ENCODE results near the gene ARL5C. TPM values are rescaled to one million over a fixed set of nuclear protein-coding genes. Genes with fewer than 3 reads are reported as not detected.
A peak's percentile ranks its signal among the peaks of the same experiment; 100 is the strongest.

ARL5C gene
- total RNA-seq, 1 experiment from 2014 or later, result not detected

- DNase-seq, result no peak
- TF ChIP-seq CTCF (IDR thresholded peaks at IDR 0.05; ENCODE audit: unreplicated experiment), result peak; percentile 6
- peaks cover 12% of the 10 kb centered on the region for H3K4me1 Mint-ChIP-seq (ENCODE audit: low read depth, unreplicated experiment)
- CTCF ChIA-PET, result interaction anchor here (0.6 to 7.2 kb wide), 8 partner anchors 8 to 1501 kb away, joined by 3 to 148 read pairs (median 3); no protein-coding TSS in a partner anchor
- no peak overlapping the region for H3K27ac Mint-ChIP-seq (ENCODE audit: unreplicated experiment)
- BruUV-seq (replicated peaks), result no TSS peak
- intact Hi-C loops (cut with micrococcal nuclease; ENCODE audit: unreplicated experiment), result no loop called here
- peaks cover 84% of the 10 kb centered on the region for H3K27me3 Mint-ChIP-seq (ENCODE audit: unreplicated experiment)
- no peaks in the 10 kb centered on the region for H3K9me3 Mint-ChIP-seq (ENCODE audit: low read depth, unreplicated experiment)
- peaks cover 6% of the 10 kb centered on the region for H3K36me3 Mint-ChIP-seq (ENCODE audit: insufficient read depth, unreplicated experiment)
- no peak overlapping the region for H3K4me3 Mint-ChIP-seq (ENCODE audit: low read depth, unreplicated experiment)
Observed at GRCh38 chr17:39161962-39162361, 4.0 kb downstream of the ARL5C start.

- Mint-ChIP-seq H3K27ac (ENCODE audit: unreplicated experiment) (no peak overlapping the region), H3K27me3 (ENCODE audit: unreplicated experiment) (peaks cover 86% of the 10 kb centered on the region), H3K4me3 (ENCODE audit: low read depth, unreplicated experiment) (no peak overlapping the region), H3K4me1 (ENCODE audit: low read depth, unreplicated experiment) (peaks cover 11% of the 10 kb centered on the region), H3K36me3 (ENCODE audit: insufficient read depth, unreplicated experiment) (peaks cover 21% of the 10 kb centered on the region), H3K9me3 (ENCODE audit: low read depth, unreplicated experiment) (no peaks in the 10 kb centered on the region)
- intact Hi-C loops (cut with micrococcal nuclease; ENCODE audit: unreplicated experiment), result loop anchor here (5.0 kb wide), 1 partner anchor 541 kb away; no protein-coding TSS in a partner anchor
- no peak for DNase-seq
- no peak for TF ChIP-seq CTCF (IDR thresholded peaks at IDR 0.05; ENCODE audit: unreplicated experiment)
- no TSS peak for BruUV-seq (replicated peaks)
- CTCF ChIA-PET, result interaction anchor here (0.6 to 3.1 kb wide), 12 partner anchors 9 to 686 kb away, joined by 3 to 12 read pairs (median 3); a partner anchor contains a TSS
Observed at GRCh38 chr17:39158623-39159022, 7.3 kb downstream of the ARL5C start.

- CTCF ChIA-PET, result interaction anchor here (0.6 to 1.5 kb wide), 4 partner anchors 8 to 97 kb away, joined by 3 to 14 read pairs (median 4); no protein-coding TSS in a partner anchor
- intact Hi-C loops (cut with micrococcal nuclease; ENCODE audit: unreplicated experiment), result loop anchor here (5.0 kb wide), 1 partner anchor 539 kb away; no protein-coding TSS in a partner anchor
- H3K9me3 Mint-ChIP-seq (ENCODE audit: low read depth, unreplicated experiment), result no peaks in the 10 kb centered on the region
- peaks cover 41% of the 10 kb centered on the region for H3K36me3 Mint-ChIP-seq (ENCODE audit: insufficient read depth, unreplicated experiment)
- H3K27ac Mint-ChIP-seq (ENCODE audit: unreplicated experiment), result no peak overlapping the region
- no peak overlapping the region for H3K4me3 Mint-ChIP-seq (ENCODE audit: low read depth, unreplicated experiment)
- no peak for TF ChIP-seq CTCF (IDR thresholded peaks at IDR 0.05; ENCODE audit: unreplicated experiment)
- peaks cover 86% of the 10 kb centered on the region for H3K27me3 Mint-ChIP-seq (ENCODE audit: unreplicated experiment)
- no TSS peak for BruUV-seq (replicated peaks)
- H3K4me1 Mint-ChIP-seq (ENCODE audit: low read depth, unreplicated experiment), result peaks cover 29% of the 10 kb centered on the region
- no peak for DNase-seq
Observed at GRCh38 chr17:39156491-39156890, 9.5 kb downstream of the ARL5C start.

- BruUV-seq (replicated peaks), result no TSS peak
- no peak for TF ChIP-seq CTCF (IDR thresholded peaks at IDR 0.05; ENCODE audit: unreplicated experiment)
- no peak overlapping the region for H3K27ac Mint-ChIP-seq (ENCODE audit: unreplicated experiment)
- H3K27me3 Mint-ChIP-seq (ENCODE audit: unreplicated experiment), result peaks cover 86% of the 10 kb centered on the region
- DNase-seq, result no peak
- intact Hi-C loops (cut with micrococcal nuclease; ENCODE audit: unreplicated experiment), result loop anchor here (5.0 kb wide), 1 partner anchor 538 kb away; no protein-coding TSS in a partner anchor
- H3K9me3 Mint-ChIP-seq (ENCODE audit: low read depth, unreplicated experiment), result no peaks in the 10 kb centered on the region
- peaks cover 41% of the 10 kb centered on the region for H3K36me3 Mint-ChIP-seq (ENCODE audit: insufficient read depth, unreplicated experiment)
- H3K4me3 Mint-ChIP-seq (ENCODE audit: low read depth, unreplicated experiment), result no peak overlapping the region
- CTCF ChIA-PET, result interaction anchor here (0.6 to 1.5 kb wide), 4 partner anchors 9 to 96 kb away, joined by 3 to 14 read pairs (median 3); no protein-coding TSS in a partner anchor
- H3K4me1 Mint-ChIP-seq (ENCODE audit: low read depth, unreplicated experiment), result peaks cover 29% of the 10 kb centered on the region
Observed at GRCh38 chr17:39155654-39156053, 10.3 kb downstream of the ARL5C start.

Data from Calu3 (cell line).